OCI-LY3 (cell line): Measurements from ENCODE around the gene FLRT2.

Experiments used
- CTCF ChIP-seq: fragments of 200-600, 300-600 bp; sonication (generic); IDR thresholded peaks from 2 replicates; pipeline ENCODE4 v1.5.1; 2014; ENCODE audit warnings: antibody characterized with exemption, low read length, low read depth
- EZH2phosphoT487 ChIP-seq: fragments of 200-600 bp; shearing (Covaris generic); IDR thresholded peaks from 2 replicates; pipeline ENCODE4 v1.6.1; 2018; ENCODE audit warnings: antibody characterized with exemption, mixed run types, low read depth

- TF ChIP-seq CTCF (no peak), EZH2phosphoT487 (no peak)
Measured at GRCh38 chr14:85595981-85596380, 66.0 kb downstream of the FLRT2 start.
